Measurements from ENCODE around the gene PAX1. TPM values are rescaled to one million over a fixed set of nuclear protein-coding genes. Genes with fewer than 3 reads are reported as not detected.

The PAX1 gene
- not detected for total RNA-seq (ENCODE audit: unreplicated experiment)
- long read RNA-seq = 0 reads

GRCh38 chr20:21705575-21706260 lies at the start of gene PAX1:
Gene PAX1 (plus strand): TSS chr20:21705664. CDS start chr20:21705713, 49 bp downstream.
- Mint-ChIP-seq H3K27ac (ENCODE audit: unreplicated experiment) (no peak within 1 kb of the TSS), H3K36me3 (ENCODE audit: low read depth, unreplicated experiment) (no peaks in the 10 kb centered on the region)
- peak; percentile 56 for DNase-seq (ENCODE audit: low spot score)

DNA sequence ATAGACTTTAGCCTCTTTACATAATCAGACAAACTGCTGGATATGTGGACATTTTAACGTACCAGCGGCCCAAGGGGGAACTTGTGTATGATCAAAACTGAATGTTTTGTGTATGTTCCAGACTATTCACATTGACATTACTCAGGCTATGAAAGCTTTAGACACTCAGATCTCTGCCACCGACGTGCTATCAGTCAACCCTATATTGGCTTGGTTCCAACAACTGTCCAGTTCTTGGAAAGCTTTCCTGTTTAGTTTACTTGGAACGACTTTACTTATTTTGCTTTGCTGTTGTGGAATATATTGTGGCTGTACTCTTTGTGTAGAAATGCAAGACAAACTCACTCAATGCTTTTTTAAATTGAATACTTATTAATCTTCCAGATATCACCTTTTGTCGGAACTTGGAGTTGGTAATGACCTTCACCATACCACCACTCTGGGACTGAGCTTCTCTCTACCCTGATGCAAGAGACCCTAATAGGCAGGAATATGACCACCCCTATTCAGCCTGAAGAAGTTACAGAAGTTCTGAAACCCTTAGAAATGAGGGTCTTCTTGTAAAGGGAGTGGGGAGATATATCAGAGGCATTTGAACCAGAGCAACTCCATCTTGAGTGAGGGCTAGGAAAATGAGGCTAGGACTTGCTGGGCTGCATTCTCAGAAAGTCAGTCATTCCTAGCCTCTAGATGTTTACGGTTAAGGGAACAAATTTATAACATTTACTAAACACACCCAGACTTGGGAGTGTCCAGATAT lies 49.0 kb upstream of the PAX1 start:
- no peak for DNase-seq (ENCODE audit: low spot score)
- Mint-ChIP-seq H3K9me3 (ENCODE audit: unreplicated experiment) (no peaks in the 10 kb centered on the region), H3K4me3 (ENCODE audit: unreplicated experiment) (no peak overlapping the region), H3K27ac (ENCODE audit: unreplicated experiment) (no peak overlapping the region), H3K4me1 (ENCODE audit: unreplicated experiment) (no peaks in the 10 kb centered on the region), H3K36me3 (ENCODE audit: low read depth, unreplicated experiment) (no peaks in the 10 kb centered on the region), H3K27me3 (ENCODE audit: unreplicated experiment) (no peaks in the 10 kb centered on the region)
- TF ChIP-seq, protein P1, sequence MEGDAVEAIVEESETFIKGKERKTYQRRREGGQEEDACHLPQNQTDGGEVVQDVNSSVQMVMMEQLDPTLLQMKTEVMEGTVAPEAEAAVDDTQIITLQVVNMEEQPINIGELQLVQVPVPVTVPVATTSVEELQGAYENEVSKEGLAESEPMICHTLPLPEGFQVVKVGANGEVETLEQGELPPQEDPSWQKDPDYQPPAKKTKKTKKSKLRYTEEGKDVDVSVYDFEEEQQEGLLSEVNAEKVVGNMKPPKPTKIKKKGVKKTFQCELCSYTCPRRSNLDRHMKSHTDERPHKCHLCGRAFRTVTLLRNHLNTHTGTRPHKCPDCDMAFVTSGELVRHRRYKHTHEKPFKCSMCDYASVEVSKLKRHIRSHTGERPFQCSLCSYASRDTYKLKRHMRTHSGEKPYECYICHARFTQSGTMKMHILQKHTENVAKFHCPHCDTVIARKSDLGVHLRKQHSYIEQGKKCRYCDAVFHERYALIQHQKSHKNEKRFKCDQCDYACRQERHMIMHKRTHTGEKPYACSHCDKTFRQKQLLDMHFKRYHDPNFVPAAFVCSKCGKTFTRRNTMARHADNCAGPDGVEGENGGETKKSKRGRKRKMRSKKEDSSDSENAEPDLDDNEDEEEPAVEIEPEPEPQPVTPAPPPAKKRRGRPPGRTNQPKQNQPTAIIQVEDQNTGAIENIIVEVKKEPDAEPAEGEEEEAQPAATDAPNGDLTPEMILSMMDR (IDR thresholded peaks at IDR 0.05; ENCODE audit: unreplicated experiment) = no peak

More at GRCh38 chr20:21705575-21706260, at the start of gene PAX1:
- H3K9me3 Mint-ChIP-seq (ENCODE audit: unreplicated experiment) = no peaks in the 10 kb centered on the region
- H3K4me1 Mint-ChIP-seq (ENCODE audit: unreplicated experiment) = peaks cover 39% of the 10 kb centered on the region
- TF ChIP-seq, protein P1 (IDR thresholded peaks at IDR 0.05; ENCODE audit: unreplicated experiment) = no peak
- H3K27me3 Mint-ChIP-seq (ENCODE audit: unreplicated experiment) = peaks cover 50% of the 10 kb centered on the region
- no peak within 1 kb of the TSS for H3K4me3 Mint-ChIP-seq (ENCODE audit: unreplicated experiment)

- no peak overlapping the region for H3K27ac Mint-ChIP-seq (ENCODE audit: unreplicated experiment)
- H3K27me3 Mint-ChIP-seq (ENCODE audit: unreplicated experiment) = peaks cover 2% of the 10 kb centered on the region
- H3K4me3 Mint-ChIP-seq (ENCODE audit: unreplicated experiment) = no peak overlapping the region
- H3K36me3 Mint-ChIP-seq (ENCODE audit: low read depth, unreplicated experiment) = no peaks in the 10 kb centered on the region
- H3K9me3 Mint-ChIP-seq (ENCODE audit: unreplicated experiment) = no peaks in the 10 kb centered on the region
- peaks cover 3% of the 10 kb centered on the region for H3K4me1 Mint-ChIP-seq (ENCODE audit: unreplicated experiment)
- DNase-seq (ENCODE audit: low spot score) = no peak
- TF ChIP-seq, protein P1 (IDR thresholded peaks at IDR 0.05; ENCODE audit: unreplicated experiment) = no peak
Measured at GRCh38 chr20:21661488-21662055, 43.9 kb upstream of the PAX1 start.

DNA sequence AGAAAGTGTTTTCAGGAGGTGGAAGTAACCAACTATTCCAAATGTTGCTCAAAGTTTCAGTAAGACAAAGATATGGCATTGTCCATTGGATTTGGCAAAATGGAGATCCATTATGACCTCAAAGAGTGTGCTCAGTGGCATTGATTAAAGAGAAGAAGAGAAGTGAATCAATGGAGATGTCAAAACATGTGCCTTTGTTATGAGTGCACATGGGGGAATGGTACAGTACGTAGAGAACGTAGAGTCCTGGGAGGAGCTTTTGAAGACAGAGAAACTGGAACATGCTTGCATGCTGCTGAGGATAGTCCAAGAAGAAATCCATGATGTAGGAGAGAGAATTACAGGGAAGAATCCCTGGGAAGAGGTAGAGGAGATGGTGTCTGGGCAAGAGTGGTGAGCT lies 42.0 kb upstream of the PAX1 start:
- no peaks in the 10 kb centered on the region for H3K9me3 Mint-ChIP-seq (ENCODE audit: unreplicated experiment)

More for the DNA sequence above, 42.0 kb upstream of the PAX1 start:
- no peak overlapping the region for H3K4me3 Mint-ChIP-seq (ENCODE audit: unreplicated experiment)
- TF ChIP-seq, protein P1 (IDR thresholded peaks at IDR 0.05; ENCODE audit: unreplicated experiment) = no peak
- H3K4me1 Mint-ChIP-seq (ENCODE audit: unreplicated experiment) = peaks cover 3% of the 10 kb centered on the region
- H3K27ac Mint-ChIP-seq (ENCODE audit: unreplicated experiment) = no peak overlapping the region
- H3K27me3 Mint-ChIP-seq (ENCODE audit: unreplicated experiment) = peaks cover 2% of the 10 kb centered on the region
- no peak for DNase-seq (ENCODE audit: low spot score)
- H3K36me3 Mint-ChIP-seq (ENCODE audit: low read depth, unreplicated experiment) = no peaks in the 10 kb centered on the region
